ENCODE data around the gene COMMD4.

Gene COMMD4

DNA sequence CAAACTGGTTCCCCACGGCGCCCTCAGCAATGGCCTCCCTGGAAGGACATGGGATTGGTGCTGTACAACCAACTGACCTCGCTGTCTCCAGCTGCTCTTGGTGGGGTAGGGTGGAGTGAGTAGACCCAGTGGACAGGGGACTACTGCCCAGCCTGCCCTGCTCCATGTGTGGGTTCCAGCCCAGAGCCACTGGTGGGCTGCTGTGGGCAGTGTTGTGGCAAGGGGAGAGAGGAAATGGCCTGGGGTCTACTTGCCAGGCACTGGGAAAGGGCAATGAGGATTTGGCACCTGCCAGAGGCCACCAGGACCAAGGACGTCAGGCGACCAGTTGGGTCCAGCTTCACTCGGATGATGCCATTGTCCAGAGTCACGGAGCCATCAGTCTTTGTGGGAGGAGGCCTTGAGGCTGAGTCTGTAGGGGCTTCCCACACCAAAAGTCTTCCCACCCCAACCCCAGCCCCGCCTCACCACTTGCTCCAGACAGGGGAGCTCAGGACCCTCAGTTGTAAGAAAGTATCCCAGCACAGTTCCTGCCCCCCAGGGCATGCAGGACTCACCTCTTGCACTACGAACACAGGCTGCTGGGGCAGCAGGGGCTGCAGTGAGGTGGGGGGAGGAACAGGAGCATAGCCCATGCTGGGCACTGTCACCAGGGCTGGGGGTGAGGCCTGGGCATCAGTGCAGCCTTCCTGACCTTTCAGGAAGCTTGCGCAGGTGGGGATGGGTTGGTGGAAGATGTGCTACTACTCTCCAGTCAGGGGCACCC, 23.1 kb downstream of the COMMD4 start:
- Mint-ChIP-seq H3K36me3 (peaks cover 75% of the 10 kb centered on the region), H3K4me3 (no peak overlapping the region), H3K9me3 (no peaks in the 10 kb centered on the region), H3K27ac (peak overlapping the region; percentile 26), H3K4me1 (peaks cover 6% of the 10 kb centered on the region)
- no peak for DNase-seq (ENCODE audit: low spot score in 2 of 2)
- ATAC-seq = no peak

DNA sequence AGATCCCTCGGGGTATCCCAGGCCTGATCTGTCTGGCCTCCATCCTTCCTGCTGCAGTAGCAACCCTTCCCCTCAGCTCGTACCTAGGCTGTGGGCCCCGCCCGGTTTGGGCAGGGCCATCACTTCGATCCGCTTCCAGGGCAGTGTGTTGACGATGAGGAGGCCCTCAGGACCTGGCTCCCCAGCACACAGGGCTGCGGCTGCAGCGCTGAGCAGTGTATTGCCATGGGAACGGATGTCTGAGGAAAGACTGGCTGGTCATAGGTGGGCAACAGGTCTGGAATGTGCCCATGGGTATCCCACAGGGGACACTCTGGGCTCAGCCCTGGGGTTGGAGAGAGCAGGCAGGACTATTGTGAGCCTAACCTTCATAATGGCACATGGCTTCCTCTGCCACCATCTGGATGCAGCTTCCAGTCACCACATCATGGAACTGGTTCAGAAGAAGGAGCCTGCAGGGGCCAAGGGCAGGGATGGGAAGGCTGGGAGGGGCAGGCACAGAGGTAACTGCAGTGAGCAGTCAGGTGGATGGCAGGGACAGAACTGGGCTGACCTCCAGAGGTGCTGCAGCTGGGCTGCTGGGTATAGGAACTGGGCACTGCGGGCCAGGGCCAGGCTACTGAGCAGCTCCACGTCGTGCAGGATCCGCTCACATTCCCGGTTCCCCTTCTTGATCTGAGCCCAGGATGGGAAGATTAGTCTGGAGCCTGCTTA, 23.8 kb downstream of the COMMD4 start:
- no peak overlapping the region for H3K27ac Mint-ChIP-seq

DNA sequence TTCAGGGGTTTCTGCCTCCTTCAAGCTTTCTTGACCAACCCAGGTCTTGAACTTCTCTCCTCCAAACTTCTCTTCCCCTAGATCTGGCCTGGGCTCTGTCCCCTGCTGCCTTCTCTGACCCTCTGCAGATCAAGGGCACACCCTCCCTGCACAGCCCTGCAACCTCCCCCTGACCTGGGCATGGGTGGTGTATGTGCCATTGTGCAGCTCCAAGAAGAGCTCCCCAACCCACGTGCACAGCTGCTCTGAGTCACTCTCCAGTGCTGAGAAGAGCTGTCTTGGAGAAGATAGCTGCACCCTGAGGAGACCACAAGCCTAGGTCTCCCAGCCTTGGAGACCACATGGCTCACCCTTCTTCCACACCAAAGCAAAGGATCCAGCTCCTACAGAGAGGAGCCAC, 24.5 kb downstream of the COMMD4 start:
- peak overlapping the region; percentile 14 for H3K27ac Mint-ChIP-seq
- H3K4me3 Mint-ChIP-seq = no peak overlapping the region
- H3K36me3 Mint-ChIP-seq = peaks cover 79% of the 10 kb centered on the region

More for the DNA sequence above, 23.8 kb downstream of the COMMD4 start:
- H3K4me3 Mint-ChIP-seq = no peak overlapping the region
- no peak for DNase-seq (ENCODE audit: low spot score in 2 of 2)
- no peak for ATAC-seq
- H3K36me3 Mint-ChIP-seq = peaks cover 77% of the 10 kb centered on the region
- H3K9me3 Mint-ChIP-seq = no peaks in the 10 kb centered on the region
- peaks cover 6% of the 10 kb centered on the region for H3K4me1 Mint-ChIP-seq

DNA sequence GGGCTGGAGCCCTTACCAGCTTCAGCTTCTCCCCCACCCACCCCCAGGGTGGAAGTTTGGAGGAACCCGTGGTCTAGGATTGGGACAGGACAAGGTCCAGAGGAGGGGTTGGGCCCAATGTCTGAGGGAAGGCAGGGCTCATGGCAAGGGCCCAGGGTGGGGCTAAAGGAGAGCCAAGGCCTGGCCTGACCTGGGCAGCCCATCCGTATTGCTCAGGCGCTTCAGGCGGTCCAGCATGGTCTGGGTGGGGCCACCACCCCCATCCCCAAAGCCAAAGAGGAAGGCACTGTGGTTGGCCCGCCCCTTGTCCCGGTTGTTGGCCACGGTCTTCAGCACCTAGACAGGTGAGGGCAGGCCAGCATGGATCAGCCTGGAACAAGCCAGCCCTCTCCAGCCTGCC, 25.0 kb downstream of the COMMD4 start:
- H3K9me3 Mint-ChIP-seq = no peaks in the 10 kb centered on the region
- peaks cover 79% of the 10 kb centered on the region for H3K36me3 Mint-ChIP-seq
- peak overlapping the region; percentile 14 for H3K27ac Mint-ChIP-seq
- no peak overlapping the region for H3K4me3 Mint-ChIP-seq
- DNase-seq (ENCODE audit: low spot score in 2 of 2) (no peak), ATAC-seq (no peak)
- peaks cover 6% of the 10 kb centered on the region for H3K4me1 Mint-ChIP-seq

More for the DNA sequence above, 24.5 kb downstream of the COMMD4 start:
- Mint-ChIP-seq H3K9me3 (no peaks in the 10 kb centered on the region), H3K4me1 (peaks cover 6% of the 10 kb centered on the region)
- DNase-seq (ENCODE audit: low spot score in 2 of 2) = no peak
- peak; percentile 30 for ATAC-seq

DNA sequence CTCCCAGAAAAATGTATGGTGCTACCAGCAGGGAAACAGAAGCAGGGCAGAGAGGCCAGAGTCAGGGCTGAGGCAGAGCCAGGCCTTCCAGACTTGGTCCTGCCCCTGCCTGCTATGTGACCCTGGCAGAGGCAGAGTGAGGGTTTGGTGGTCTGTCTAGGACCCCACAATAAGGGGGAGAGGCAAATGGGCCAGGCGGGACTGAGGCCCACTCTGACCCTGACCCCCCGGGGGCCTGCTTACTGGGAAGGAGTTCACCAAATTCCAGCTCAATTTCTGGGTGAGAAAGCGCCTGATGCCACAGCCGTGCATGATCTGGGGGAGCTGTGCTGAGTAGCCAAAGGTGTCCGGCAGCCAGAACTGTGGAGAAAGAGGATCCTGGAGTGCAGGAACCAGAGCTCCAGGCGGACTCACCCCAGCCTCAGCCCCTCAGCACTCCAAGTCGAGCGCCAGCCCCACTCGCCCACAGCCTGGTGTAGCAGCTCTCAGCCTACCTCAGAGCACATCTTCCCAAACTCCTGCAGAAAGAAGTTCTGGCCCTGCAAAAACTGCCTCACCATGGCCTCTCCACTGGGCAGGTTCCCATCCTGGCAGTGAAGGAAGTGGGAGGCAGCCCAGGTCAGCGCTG, 25.6 kb downstream of the COMMD4 start:
- DNase-seq (ENCODE audit: low spot score in 2 of 2) = no peak
- Mint-ChIP-seq H3K4me1 (peaks cover 6% of the 10 kb centered on the region), H3K36me3 (peaks cover 78% of the 10 kb centered on the region), H3K4me3 (no peak overlapping the region), H3K9me3 (no peaks in the 10 kb centered on the region), H3K27ac (peak overlapping the region; percentile 14)
- no peak for ATAC-seq

DNA sequence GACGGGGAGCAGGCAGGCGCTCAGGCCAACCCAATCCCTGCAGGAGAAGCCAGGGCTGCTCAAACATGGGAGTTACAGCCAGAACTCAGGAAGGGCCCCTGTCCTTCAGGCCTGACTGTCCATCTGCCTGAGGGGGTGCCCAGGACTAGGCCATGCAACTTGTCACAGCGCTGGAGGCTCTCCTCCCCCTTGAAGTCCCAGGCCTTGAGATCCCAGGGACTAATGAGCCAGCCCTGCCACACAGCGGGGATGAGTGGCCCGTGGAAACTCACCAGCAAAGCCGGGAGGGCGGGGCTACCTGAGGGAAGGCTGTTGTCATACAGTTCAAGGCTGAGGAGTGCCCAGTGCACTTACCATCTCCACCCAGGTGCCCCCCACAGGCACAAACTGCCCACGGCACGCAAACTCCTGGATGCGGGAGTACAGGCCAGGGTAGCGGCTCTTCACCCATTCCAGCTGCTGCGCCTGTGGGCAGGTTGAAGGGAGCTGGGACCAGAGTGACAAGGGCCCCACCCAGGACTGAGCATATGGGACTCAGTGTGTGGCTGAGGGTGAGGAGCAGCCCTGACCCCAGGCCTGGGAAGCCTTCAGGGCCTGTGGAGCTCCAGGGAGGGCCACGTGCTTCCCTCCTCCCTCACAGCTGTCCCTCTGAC, 26.3 kb downstream of the COMMD4 start:
- Mint-ChIP-seq H3K36me3 (peaks cover 73% of the 10 kb centered on the region), H3K27ac (no peak overlapping the region), H3K9me3 (no peaks in the 10 kb centered on the region), H3K4me3 (no peak overlapping the region), H3K4me1 (peaks cover 6% of the 10 kb centered on the region)
- ATAC-seq (no peak), DNase-seq (ENCODE audit: low spot score in 2 of 2) (no peak)

DNA sequence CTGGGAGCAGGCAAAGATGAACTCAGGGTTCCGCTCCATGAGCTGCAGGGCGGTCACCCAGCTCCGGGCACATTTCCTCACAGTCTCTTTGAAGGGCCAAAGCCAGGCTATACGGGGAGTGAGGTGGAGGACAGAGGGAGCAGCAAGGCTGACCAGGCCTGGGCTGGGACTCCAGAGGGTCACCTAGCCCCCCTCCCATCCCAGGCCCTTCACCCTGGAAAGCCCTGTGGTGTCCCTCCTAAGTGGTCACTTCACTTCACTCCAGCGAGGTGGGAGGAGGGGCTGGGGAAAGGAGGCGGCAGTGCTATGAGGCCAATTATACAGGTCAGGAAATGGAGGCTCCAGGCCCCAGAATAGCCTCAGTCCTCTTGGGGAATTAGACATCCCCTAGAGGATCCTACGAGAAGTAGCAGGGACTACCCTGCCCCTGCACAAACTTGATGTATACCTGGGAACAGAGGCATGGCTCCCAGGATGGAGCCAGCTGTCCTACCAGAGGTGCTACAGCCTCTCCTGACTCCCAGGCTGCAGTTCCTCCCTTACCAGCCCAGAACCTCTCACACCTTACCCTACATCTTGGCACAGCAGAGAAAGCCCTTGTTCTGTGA, 26.9 kb downstream of the COMMD4 start:
- ATAC-seq (no peak), DNase-seq (ENCODE audit: low spot score in 2 of 2) (no peak)
- Mint-ChIP-seq H3K4me3 (no peak overlapping the region), H3K27ac (no peak overlapping the region), H3K9me3 (no peaks in the 10 kb centered on the region), H3K36me3 (peaks cover 73% of the 10 kb centered on the region), H3K4me1 (peaks cover 6% of the 10 kb centered on the region)

DNA sequence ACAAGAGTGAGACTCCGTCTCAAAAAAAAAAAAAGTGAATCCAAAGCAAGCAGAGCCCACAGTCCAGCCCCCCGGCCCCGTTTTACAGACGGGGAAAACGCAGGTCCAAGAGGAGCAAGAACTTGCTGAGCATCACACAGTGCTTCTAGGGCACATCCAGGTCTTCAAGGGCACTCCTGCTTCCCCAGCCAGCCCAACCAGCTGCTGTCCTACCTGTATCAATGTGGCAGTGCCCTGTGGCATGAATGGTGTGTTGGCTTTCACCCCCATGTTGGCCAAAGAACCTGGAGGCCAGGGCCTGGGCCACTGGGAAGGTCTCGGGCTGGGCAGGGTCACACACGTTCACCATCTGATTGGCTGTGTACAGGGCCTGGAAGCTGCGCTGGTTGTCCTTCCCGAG, 27.9 kb downstream of the COMMD4 start:
- ATAC-seq (no peak), DNase-seq (ENCODE audit: low spot score in 2 of 2) (no peak)
- Mint-ChIP-seq H3K36me3 (peaks cover 74% of the 10 kb centered on the region), H3K4me3 (no peak overlapping the region), H3K27ac (no peak overlapping the region), H3K4me1 (peaks cover 9% of the 10 kb centered on the region), H3K9me3 (no peaks in the 10 kb centered on the region)

DNA sequence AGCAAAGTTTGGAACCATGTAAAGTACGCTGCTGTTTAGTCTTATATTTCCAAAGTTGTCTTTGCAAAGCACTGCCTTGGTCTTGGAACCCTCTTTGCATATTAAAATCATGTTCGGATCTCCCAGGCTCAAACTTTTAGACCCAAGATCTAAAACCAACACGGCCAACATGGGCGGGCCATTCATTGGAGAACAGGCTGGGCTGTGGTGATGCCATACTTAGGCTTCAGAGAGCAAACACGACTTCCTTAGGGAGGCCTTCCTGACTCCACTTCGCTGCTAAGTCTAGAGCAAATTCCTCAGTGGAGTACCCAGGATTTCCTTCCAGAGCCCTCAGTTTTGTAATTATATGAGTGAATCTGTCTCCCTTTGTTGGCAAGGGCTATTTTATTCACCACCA, 29.0 kb downstream of the COMMD4 start:
- Mint-ChIP-seq H3K27ac (no peak overlapping the region), H3K36me3 (peaks cover 72% of the 10 kb centered on the region)

DNA sequence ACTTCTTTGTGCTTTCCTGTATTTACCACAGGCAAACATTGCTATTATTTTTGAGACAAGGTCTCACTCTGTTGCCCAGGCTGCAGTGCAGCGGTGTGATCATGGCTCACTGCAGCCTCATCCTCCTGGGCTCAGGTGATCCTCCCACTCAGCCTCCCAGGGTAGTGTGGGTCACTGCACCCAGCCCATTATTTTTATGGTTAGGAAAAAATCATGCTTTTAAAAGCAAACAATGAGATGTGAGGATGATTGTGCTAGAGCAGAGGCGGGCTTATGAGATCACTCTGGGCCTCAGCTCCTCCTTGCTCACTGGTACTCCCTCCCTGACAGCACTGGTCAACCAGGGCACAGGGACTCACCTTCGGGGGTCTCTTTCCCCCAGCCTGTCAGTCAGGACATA, 30.3 kb downstream of the COMMD4 start:
- Mint-ChIP-seq H3K27ac (peak overlapping the region; percentile 93), H3K36me3 (peaks cover 75% of the 10 kb centered on the region), H3K4me3 (no peak overlapping the region), H3K4me1 (peaks cover 16% of the 10 kb centered on the region), H3K9me3 (no peaks in the 10 kb centered on the region)
- ATAC-seq (no peak), DNase-seq (ENCODE audit: low spot score in 2 of 2) (no peak)

More for the DNA sequence above, 29.0 kb downstream of the COMMD4 start:
- DNase-seq (ENCODE audit: low spot score in 2 of 2) (no peak), ATAC-seq (no peak)
- Mint-ChIP-seq H3K9me3 (no peaks in the 10 kb centered on the region), H3K4me3 (no peak overlapping the region), H3K4me1 (peaks cover 20% of the 10 kb centered on the region)

DNA sequence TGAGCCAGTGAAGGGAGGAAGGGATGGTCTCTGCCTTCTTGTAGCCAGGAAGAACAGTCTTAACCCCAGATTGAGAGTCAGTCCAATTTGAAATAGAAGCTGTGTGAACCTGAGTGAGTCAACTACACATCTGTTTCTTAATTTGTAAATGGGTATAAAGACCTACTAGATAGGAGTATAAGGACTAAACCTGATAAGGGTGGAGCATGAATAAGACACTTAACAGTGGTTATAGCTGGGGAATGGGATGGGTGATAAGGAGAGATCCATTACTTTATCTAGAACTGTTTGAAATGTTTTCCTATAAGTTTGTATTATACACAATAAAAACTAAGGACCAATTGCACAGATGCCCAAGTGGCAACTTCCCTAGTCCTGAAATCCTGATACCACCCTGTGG, 31.1 kb downstream of the COMMD4 start:
- Mint-ChIP-seq H3K27ac (peak overlapping the region; percentile 93), H3K36me3 (peaks cover 79% of the 10 kb centered on the region)
- no peak for ATAC-seq

DNA sequence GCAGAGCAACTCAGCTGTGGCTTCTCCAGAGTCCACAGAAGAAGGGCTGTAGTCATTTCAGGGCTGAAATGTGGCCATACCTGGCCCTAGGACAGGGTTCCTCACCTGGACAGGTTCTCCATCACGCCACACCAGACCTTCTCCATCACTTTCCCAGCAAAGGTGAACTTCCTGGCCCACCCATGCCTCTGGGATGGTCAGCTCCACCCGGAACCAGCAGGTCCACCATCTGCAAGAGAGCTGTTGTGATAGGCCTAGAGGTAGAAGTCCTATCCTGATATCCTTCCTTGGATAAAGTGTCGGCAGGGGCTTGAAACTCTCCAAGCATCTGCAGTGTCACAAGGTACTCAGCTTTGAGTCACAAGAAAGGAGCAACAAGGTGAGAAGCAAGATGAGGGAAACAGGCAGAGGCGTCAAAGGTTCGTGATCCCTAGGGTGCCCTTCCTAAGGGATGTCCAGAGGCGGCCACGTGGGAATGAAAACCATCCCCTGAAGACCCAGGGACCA, 31.6 kb downstream of the COMMD4 start:
- H3K36me3 Mint-ChIP-seq = peaks cover 83% of the 10 kb centered on the region
- H3K4me3 Mint-ChIP-seq = peak overlapping the region; percentile 89
- peaks cover 16% of the 10 kb centered on the region for H3K4me1 Mint-ChIP-seq
- H3K9me3 Mint-ChIP-seq = no peaks in the 10 kb centered on the region
- no peak for DNase-seq (ENCODE audit: low spot score in 2 of 2)
- H3K27ac Mint-ChIP-seq = peak overlapping the region; percentile 93
- no peak for ATAC-seq

More for the DNA sequence above, 31.1 kb downstream of the COMMD4 start:
- Mint-ChIP-seq H3K9me3 (no peaks in the 10 kb centered on the region), H3K4me1 (peaks cover 16% of the 10 kb centered on the region), H3K4me3 (peak overlapping the region; percentile 89)
- DNase-seq (ENCODE audit: low spot score in 2 of 2) = no peak

DNA sequence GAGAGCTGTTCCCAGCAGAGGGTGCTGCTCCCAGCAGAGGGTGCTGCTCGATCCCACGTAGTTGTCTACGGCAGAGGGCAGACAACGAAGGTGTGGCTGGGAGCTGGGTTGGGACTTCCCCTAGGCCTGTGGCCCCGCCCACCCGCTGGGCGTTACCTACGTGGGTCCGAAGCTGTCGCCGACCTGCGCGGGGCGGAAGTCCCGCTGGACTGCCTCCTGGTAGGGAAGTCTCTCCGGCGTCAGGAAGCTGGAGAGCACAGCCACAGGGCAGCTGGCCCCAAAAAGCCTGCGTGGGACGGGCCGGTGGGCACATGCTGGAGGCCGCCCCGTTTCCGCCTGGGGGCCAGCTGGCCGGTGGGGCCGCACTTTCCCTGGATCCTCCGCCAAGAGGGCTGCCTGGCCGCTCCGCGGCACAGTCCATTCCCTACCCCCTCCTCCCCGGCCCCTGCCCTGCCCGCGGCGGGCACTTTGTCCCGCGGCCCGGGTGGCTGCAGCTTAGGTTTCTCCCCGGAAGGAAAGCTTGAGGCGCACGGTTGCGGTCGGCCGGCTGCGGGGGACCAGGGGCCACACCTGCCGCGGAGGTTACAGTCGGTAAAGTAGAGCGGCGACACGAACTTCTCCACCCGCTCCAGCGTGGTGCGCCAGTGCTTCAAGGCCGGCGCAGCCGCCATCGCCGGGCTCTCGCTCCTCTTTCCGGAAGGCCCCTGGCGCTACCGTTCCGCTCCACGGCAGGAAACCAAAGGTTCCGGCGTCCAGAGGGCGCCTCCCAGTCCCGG, 32.2 kb downstream of the COMMD4 start, which contains the start of gene MAN2C1:
MAN2C1 (minus strand) TSS at position 695 of the 776 bp plus-strand sequence; CDS start at position 671, 24 bp downstream.
- H3K4me3 Mint-ChIP-seq = peak within 1 kb of the TSS; percentile 89
- H3K9me3 Mint-ChIP-seq = no peaks in the 10 kb centered on the region
- H3K36me3 Mint-ChIP-seq = peaks cover 86% of the 10 kb centered on the region
- H3K4me1 Mint-ChIP-seq = peaks cover 16% of the 10 kb centered on the region
- DNase-seq (ENCODE audit: low spot score in 2 of 2) (peak; percentile 89 to 96), ATAC-seq (peak; percentile 93)
- peak within 1 kb of the TSS; percentile 93 for H3K27ac Mint-ChIP-seq

DNA sequence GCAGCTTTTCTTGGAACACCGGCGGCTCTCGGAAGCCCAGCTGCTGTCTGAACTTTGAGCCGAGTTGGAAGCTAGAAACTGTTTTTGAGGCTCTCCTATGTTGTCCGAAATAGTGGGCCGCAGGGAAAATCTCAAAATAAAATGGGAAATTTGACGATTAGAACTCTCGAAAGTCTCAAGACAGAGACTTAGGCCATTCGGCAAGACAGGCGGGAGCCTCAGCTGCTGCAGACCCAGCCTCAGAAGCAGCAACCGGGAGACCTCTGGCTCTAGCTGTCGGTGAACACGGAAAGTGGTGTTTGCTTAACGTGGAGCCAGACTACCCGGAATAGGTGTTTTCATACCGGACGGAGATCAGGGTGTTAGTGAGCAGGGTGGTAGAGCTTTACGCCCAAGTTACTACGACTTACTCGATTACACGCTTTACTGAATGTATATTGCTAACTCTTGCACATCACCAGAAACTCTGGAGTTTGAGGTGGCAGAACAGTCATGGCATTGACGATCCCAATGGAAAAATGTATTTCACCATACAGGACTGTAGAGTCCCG, 32.9 kb downstream of the COMMD4 start:
- H3K9me3 Mint-ChIP-seq = no peaks in the 10 kb centered on the region
- ATAC-seq (peak; percentile 4), DNase-seq (ENCODE audit: low spot score in 2 of 2) (no peak)
- peaks cover 86% of the 10 kb centered on the region for H3K36me3 Mint-ChIP-seq
- H3K27ac Mint-ChIP-seq = peak overlapping the region; percentile 93
- peaks cover 16% of the 10 kb centered on the region for H3K4me1 Mint-ChIP-seq
- peak overlapping the region; percentile 89 for H3K4me3 Mint-ChIP-seq
